Measurements from ENCODE around the gene CFAP251. TPM values are rescaled to one million over a fixed set of nuclear protein-coding genes. Genes with fewer than 3 reads are reported as not detected.

CFAP251 gene
- total RNA-seq, 1 experiment from 2014 or later = 0.81 TPM

- no peaks in the 10 kb centered on the region for H3K79me2 ChIP-seq (ENCODE audit: insufficient read depth, low read length)
- no peak for DNase-seq
- H3K14ac ChIP-seq (ENCODE audit: insufficient read depth, low read length) = no peak overlapping the region
- peaks cover 23 to 28% of the 10 kb centered on the region in 2 experiments for H3K4me1 Mint-ChIP-seq
- H3K4me1 ChIP-seq (ENCODE audit: insufficient read depth, low read length) = no peaks in the 10 kb centered on the region
- no peak overlapping the region for H3K27ac ChIP-seq (ENCODE audit: insufficient read length, low read depth, low read length)
- no CpG with 5 or more reads among the region's 28 CpGs for WGBS (ENCODE audit: extremely low coverage, insufficient read length, low lambda C conversion rate)
- H4K20me1 ChIP-seq (ENCODE audit: control insufficient read depth, insufficient read depth, insufficient read length) = no peaks in the 10 kb centered on the region
- H3K9me3 ChIP-seq (ENCODE audit: control insufficient read depth, low read depth, low read length) = no peaks in the 10 kb centered on the region
- no peak overlapping the region for H2BK5ac ChIP-seq (ENCODE audit: insufficient read length, low read length)
- H3K56ac ChIP-seq (ENCODE audit: insufficient read length, low read depth, low read length) = no peak overlapping the region
- H2BK15ac ChIP-seq (ENCODE audit: low read depth, low read length) = no peak overlapping the region; the same call in 1 of the 2 replicates
- H4K91ac ChIP-seq (ENCODE audit: insufficient read length, low read depth, low read length) = no peak overlapping the region
- H3K4me3 Mint-ChIP-seq = no peak overlapping the region
- H3K27me3 Mint-ChIP-seq (ENCODE audit: low read depth) = peaks cover 1% of the 10 kb centered on the region
- no peak overlapping the region for H3K4me2 ChIP-seq (ENCODE audit: insufficient read depth, insufficient read length, low read length)
- H4K8ac ChIP-seq (replicated peaks; ENCODE audit: insufficient read length, low read depth, low read length) = no peak overlapping the region
- H2BK12ac ChIP-seq (ENCODE audit: insufficient read length, low read depth, low read length) = no peak overlapping the region
- no peaks in the 10 kb centered on the region for H3K27me3 ChIP-seq (ENCODE audit: insufficient read depth, low read length)
- H2BK20ac ChIP-seq (ENCODE audit: low read depth, low read length, poor library complexity, severe bottlenecking) = no peak overlapping the region
- no peak overlapping the region for H3K23ac ChIP-seq (ENCODE audit: insufficient read length, low read depth, low read length)
- H2AK5ac ChIP-seq (ENCODE audit: insufficient read length, low read length) = no peak overlapping the region
- H2AFZ ChIP-seq (ENCODE audit: low read length) = no peak overlapping the region
- peaks cover 2 to 10% of the 10 kb centered on the region in 2 experiments; a peak in 3 of 5 replicates for H3K9me3 Mint-ChIP-seq
- no peak overlapping the region for H3K18ac ChIP-seq (ENCODE audit: insufficient read length, low read depth, low read length)
- H3K4ac ChIP-seq (ENCODE audit: low read depth, low read length) = no peak overlapping the region
- no peak overlapping the region for H4K5ac ChIP-seq (ENCODE audit: insufficient read length, low read depth, low read length)
- no peaks in the 10 kb centered on the region for H3K79me1 ChIP-seq (ENCODE audit: insufficient read depth, low read depth, low read length, poor library complexity, severe bottlenecking)
- H3K36me3 Mint-ChIP-seq (ENCODE audit: insufficient read depth in 1 of 3, low read depth in 3 of 3) = peaks cover 0 to 6% (median 0%) of the 10 kb centered on the region in 3 experiments; a peak in 2 of 7 replicates
- no peak for TF ChIP-seq CTCF (conservative IDR thresholded peaks at IDR 0.05)
- H3K9ac ChIP-seq (ENCODE audit: extremely low read depth, insufficient read length, low read length) = no peak overlapping the region
- no peak overlapping the region for H2BK120ac ChIP-seq (ENCODE audit: low read depth, low read length, poor library complexity, severe bottlenecking)
- no peak overlapping the region for H3T11ph ChIP-seq (ENCODE audit: low read length)
- no peak overlapping the region for H3K27ac Mint-ChIP-seq
- no peaks in the 10 kb centered on the region for H3K23me2 ChIP-seq (ENCODE audit: insufficient read length, low read depth, low read length, poor library complexity, severe bottlenecking)
These were observed 85.5 kb downstream of the CFAP251 start for GRCh38 chr12:122003651-122004611.

Measured in H9 (cell line).